Measurements from ENCODE around the gene GBF1.

The GBF1 gene

GRCh38 chr10:102395400-102396316, 150.3 kb downstream of the GBF1 start, which contains the start of gene NFKB2:
Gene NFKB2, plus strand, starts transcription at chr10:102395705. Its CDS starts 255 bp downstream, at chr10:102395960.
- DNase-seq (ENCODE audit: low spot score) = peak; percentile 85

GRCh38 chr10:102396317-102396650, 151.0 kb downstream of the GBF1 start:
- no peak for DNase-seq (ENCODE audit: low spot score)

- DNase-seq (ENCODE audit: low spot score) = no peak
Measured at GRCh38 chr10:102396730-102397151, 151.4 kb downstream of the GBF1 start.

GRCh38 chr10:102397222-102398171, 152.2 kb downstream of the GBF1 start:
- no peak for DNase-seq (ENCODE audit: low spot score)

- DNase-seq (ENCODE audit: low spot score) = no peak
Measured at GRCh38 chr10:102398172-102399020, 153.1 kb downstream of the GBF1 start.

- DNase-seq (ENCODE audit: low spot score) = peak; percentile 91
Measured at GRCh38 chr10:102399217-102400021, 154.1 kb downstream of the GBF1 start.

- DNase-seq (ENCODE audit: low spot score) = no peak
Measured at GRCh38 chr10:102400076-102400475, 154.7 kb downstream of the GBF1 start.

- DNase-seq (ENCODE audit: low spot score) = no peak
Measured at GRCh38 chr10:102400598-102401341, 155.4 kb downstream of the GBF1 start.

- DNase-seq (ENCODE audit: low spot score) = no peak
Measured at GRCh38 chr10:102401342-102401654, 156.0 kb downstream of the GBF1 start.

GRCh38 chr10:102401735-102402511, 156.6 kb downstream of the GBF1 start:
- DNase-seq (ENCODE audit: low spot score) = no peak

- DNase-seq (ENCODE audit: low spot score) = no peak
Measured at GRCh38 chr10:102402512-102402896, 157.2 kb downstream of the GBF1 start.

GRCh38 chr10:102403115-102403514, 157.8 kb downstream of the GBF1 start:
- no peak for DNase-seq (ENCODE audit: low spot score)

- DNase-seq (ENCODE audit: low spot score) = no peak
Measured at GRCh38 chr10:102404361-102405107, 159.2 kb downstream of the GBF1 start.

- DNase-seq (ENCODE audit: low spot score) = no peak
Measured at GRCh38 chr10:102405108-102405571, 159.8 kb downstream of the GBF1 start.

GRCh38 chr10:102405632-102406031, 160.3 kb downstream of the GBF1 start:
- DNase-seq (ENCODE audit: low spot score) = no peak

- no peak for DNase-seq (ENCODE audit: low spot score)
Measured at GRCh38 chr10:102406815-102407214, 161.5 kb downstream of the GBF1 start.

GRCh38 chr10:102407425-102408130, 162.2 kb downstream of the GBF1 start:
- DNase-seq (ENCODE audit: low spot score) = no peak

- DNase-seq (ENCODE audit: low spot score) = no peak
Measured at GRCh38 chr10:102408131-102408727, 162.9 kb downstream of the GBF1 start.
